Natural killer cell (primary cell): Measurements from ENCODE around the gene CCL20. TPM values are rescaled to one million over a fixed set of nuclear protein-coding genes. Genes with fewer than 3 reads are reported as not detected.

Experiments
- ATAC-seq, 3 donors: fragments of 150-1000 bp in 2 of 3; fragments of 200-7000 bp in 1 of 3; cut with Tn5 transposase; 1 replicate in 1 of 3; 2 replicates in 2 of 3; pipeline ENCODE4 v1.10.0; 2021; ENCODE audit warnings: mild to moderate bottlenecking in 2 of 3, moderate library complexity in 2 of 3
- DNase-seq, 2 donors: peaks; one replicate each; pipeline versions ENCODE4 v3.0.0 to v3.0.0-alpha.2; 2013 to 2021; ENCODE audit warnings: mixed read lengths in 1 of 2
- H3K27ac ChIP-seq: one replicate; pipeline ENCODE4 v1.5.1; 2013; ENCODE audit warnings: mild to moderate bottlenecking, low read length
- H3K27me3 ChIP-seq: one replicate; pipeline ENCODE4 v1.6.1; 2013; ENCODE audit warnings: low read length; ENCODE audit not compliant: control insufficient read depth, insufficient read depth
- H3K36me3 ChIP-seq: one replicate; pipeline ENCODE4 v1.6.1; 2013; ENCODE audit warnings: low read length; ENCODE audit not compliant: control insufficient read depth, insufficient read depth
- H3K4me1 ChIP-seq: one replicate; pipeline ENCODE4 v1.6.1; 2013; ENCODE audit warnings: low read length; ENCODE audit not compliant: control insufficient read depth, insufficient read depth
- H3K4me3 ChIP-seq: one replicate; pipeline ENCODE4 v1.5.1; 2013; ENCODE audit warnings: low read length
- H3K9me3 ChIP-seq: one replicate; pipeline ENCODE4 v1.6.1; 2013; ENCODE audit warnings: low read length; ENCODE audit not compliant: control insufficient read depth, insufficient read depth
- H3K27ac Mint-ChIP-seq, 2 donors: one replicate each; pipeline ENCODE4 v1.8.0; 2022; ENCODE audit warnings: mild to moderate bottlenecking in 2 of 2, mixed read lengths in 2 of 2, moderate library complexity in 1 of 2
- H3K27me3 Mint-ChIP-seq, 2 donors: one replicate each; pipeline ENCODE4 v1.8.0; 2022; ENCODE audit warnings: low read depth in 2 of 2, mixed read lengths in 2 of 2
- H3K36me3 Mint-ChIP-seq: one replicate; pipeline ENCODE4 v1.8.0; 2022; ENCODE audit warnings: mixed read lengths
- H3K4me1 Mint-ChIP-seq, 2 donors: one replicate each; pipeline ENCODE4 v1.8.0; 2022; ENCODE audit warnings: mixed read lengths in 2 of 2
- H3K4me3 Mint-ChIP-seq: one replicate; pipeline ENCODE4 v1.8.0; 2022; ENCODE audit warnings: mild to moderate bottlenecking, moderate library complexity, mixed read lengths
- H3K9me3 Mint-ChIP-seq, 2 donors: one replicate each; pipeline ENCODE4 v1.8.0; 2022; ENCODE audit warnings: mixed read lengths in 2 of 2
- WGBS: methylation state at CpG from one replicate; pipeline ENCODE4 v1.1.7; 2013; ENCODE audit warnings: missing lambda C conversion rate; ENCODE audit not compliant: insufficient coverage; 5-methylcytosine and 5-hydroxymethylcytosine counted together
- intact Hi-C: fragments of 100-400 bp; cut with micrococcal nuclease; formaldehyde crosslinking; loops from one replicate; pipeline ENCODE4 v1.14.2; 2022
- total RNA-seq, 4 donors: library from RNA; stranded (reverse); fragments of 120-200 nt in 1 of 4; gene quantifications; one replicate each; pipeline versions ENCODE4 v1.2.3 to v1.2.4, GENCODE V29; 2013 to 2022
- TF ChIP-seq, protein P1 (sequence below): fragments of 200-600 bp; IDR thresholded peaks from one replicate; pipeline ENCODE4 v1.8.0; 2022; ENCODE audit warnings: antibody characterized with exemption

The CCL20 gene, protein sequence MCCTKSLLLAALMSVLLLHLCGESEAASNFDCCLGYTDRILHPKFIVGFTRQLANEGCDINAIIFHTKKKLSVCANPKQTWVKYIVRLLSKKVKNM
- 1 to 10 TPM in 1 of 3 donors, not detected in 2; 2.0 TPM for total RNA-seq
- total RNA-seq (2013), result 0.79 TPM

DNA sequence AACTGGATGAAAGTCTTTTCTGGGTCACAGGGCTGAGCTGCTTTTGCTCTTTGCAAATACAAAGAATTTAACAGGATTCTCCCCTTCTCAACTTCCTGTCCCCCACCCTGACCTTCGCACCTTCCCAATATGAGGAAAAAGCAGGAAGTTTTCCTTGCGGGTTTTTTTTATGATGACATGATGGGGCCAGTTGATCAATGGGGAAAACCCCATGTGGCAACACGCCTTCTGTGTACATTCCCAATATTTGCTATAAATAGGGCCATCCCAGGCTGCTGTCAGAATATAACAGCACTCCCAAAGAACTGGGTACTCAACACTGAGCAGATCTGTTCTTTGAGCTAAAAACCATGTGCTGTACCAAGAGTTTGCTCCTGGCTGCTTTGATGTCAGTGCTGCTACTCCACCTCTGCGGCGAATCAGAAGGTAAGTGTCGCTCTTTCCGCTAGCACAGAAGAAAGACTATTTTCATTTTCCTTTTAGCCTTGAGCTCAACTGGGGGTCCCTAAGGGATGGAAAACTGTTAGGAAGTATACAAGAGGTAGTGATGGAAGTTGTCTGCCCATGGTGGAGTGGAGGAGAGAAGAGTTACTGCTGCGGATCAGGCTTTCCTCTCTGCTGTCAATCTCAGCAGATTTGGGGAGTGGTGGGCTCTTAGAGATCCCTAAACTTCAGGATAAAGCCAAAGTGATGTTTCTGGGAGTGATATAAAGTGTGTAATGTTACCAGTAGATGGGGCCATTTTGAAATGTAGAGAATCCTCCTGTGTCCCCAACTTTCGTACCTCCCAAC lies at the start of gene CCL20:
Gene CCL20 (plus strand): TSS at position 281 of the 792 bp plus-strand sequence. CDS start 70 bp downstream, at position 351.
- H3K27ac Mint-ChIP-seq, result no peak within 1 kb of the TSS
- H3K27me3 Mint-ChIP-seq, result peaks cover 2 to 6% of the 10 kb centered on the region in 2 donors
- H3K4me1 Mint-ChIP-seq, result peaks cover 0 to 4% of the 10 kb centered on the region in 2 donors
- H3K36me3 ChIP-seq, result no peaks in the 10 kb centered on the region
- TF ChIP-seq, protein P1, sequence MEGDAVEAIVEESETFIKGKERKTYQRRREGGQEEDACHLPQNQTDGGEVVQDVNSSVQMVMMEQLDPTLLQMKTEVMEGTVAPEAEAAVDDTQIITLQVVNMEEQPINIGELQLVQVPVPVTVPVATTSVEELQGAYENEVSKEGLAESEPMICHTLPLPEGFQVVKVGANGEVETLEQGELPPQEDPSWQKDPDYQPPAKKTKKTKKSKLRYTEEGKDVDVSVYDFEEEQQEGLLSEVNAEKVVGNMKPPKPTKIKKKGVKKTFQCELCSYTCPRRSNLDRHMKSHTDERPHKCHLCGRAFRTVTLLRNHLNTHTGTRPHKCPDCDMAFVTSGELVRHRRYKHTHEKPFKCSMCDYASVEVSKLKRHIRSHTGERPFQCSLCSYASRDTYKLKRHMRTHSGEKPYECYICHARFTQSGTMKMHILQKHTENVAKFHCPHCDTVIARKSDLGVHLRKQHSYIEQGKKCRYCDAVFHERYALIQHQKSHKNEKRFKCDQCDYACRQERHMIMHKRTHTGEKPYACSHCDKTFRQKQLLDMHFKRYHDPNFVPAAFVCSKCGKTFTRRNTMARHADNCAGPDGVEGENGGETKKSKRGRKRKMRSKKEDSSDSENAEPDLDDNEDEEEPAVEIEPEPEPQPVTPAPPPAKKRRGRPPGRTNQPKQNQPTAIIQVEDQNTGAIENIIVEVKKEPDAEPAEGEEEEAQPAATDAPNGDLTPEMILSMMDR, result no peak
- no peak within 1 kb of the TSS for H3K4me3 Mint-ChIP-seq
- H3K4me3 ChIP-seq, result no peak within 1 kb of the TSS
- no peaks in the 10 kb centered on the region for H3K27me3 ChIP-seq
- intact Hi-C loops, result no loop called here
- H3K9me3 ChIP-seq, result no peaks in the 10 kb centered on the region
- peaks cover 2 to 3% of the 10 kb centered on the region in 2 donors for H3K9me3 Mint-ChIP-seq
- WGBS, result 89% methylated on average over 8 of the region's 9 CpGs
- H3K27ac ChIP-seq, result no peak within 1 kb of the TSS
- peaks cover 3% of the 10 kb centered on the region for H3K4me1 ChIP-seq
- DNase-seq (peak in 1 of 2 donors; percentile 54), ATAC-seq (no peak)
- H3K36me3 Mint-ChIP-seq, result no peaks in the 10 kb centered on the region

DNA sequence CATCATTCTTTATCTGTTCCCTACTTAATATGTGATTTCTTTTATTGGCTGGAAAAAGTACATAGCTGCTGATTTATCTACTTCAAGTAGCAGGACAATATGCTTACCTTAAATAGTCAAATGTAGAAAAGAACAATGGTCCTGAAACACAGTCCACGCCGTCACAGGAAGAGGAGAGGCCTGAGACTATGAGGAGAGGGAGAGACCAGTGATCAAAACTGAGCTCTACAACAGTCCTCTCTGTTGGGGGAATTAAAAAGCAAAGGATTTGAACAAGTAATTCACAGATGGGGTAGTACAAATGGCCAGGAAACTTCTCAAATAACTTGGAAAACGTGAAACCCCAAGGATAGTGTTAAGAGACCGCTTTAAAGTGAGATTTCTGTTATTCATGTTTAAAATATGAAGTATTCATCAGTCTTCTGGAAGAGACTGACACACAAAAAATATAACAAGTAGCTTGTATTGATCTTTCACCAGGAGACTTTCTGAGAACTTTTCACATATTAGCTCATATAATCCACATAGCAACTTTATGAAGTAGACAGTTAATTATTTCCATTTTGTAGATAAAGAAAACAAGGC lies 47.8 kb upstream of the CCL20 start:
- TF ChIP-seq, protein P1, result no peak
- intact Hi-C loops, result loop anchor here (2.0 to 10.0 kb wide), 2 partner anchors 401 to 635 kb away; no protein-coding TSS in a partner anchor
- Mint-ChIP-seq H3K36me3 (no peaks in the 10 kb centered on the region), H3K4me1 (peaks cover 0 to 9% of the 10 kb centered on the region in 2 donors), H3K9me3 (no peaks in the 10 kb centered on the region), H3K27me3 (peaks cover 0 to 2% of the 10 kb centered on the region in 2 donors), H3K4me3 (no peak overlapping the region), H3K27ac (no peak overlapping the region)
- H3K27ac ChIP-seq, result no peak overlapping the region
- H3K27me3 ChIP-seq, result no peaks in the 10 kb centered on the region
- no peaks in the 10 kb centered on the region for H3K4me1 ChIP-seq
- H3K9me3 ChIP-seq, result no peaks in the 10 kb centered on the region
- no peak for ATAC-seq
- 77% methylated on average over 4 of the region's 4 CpGs for WGBS
- H3K4me3 ChIP-seq, result no peak overlapping the region
- H3K36me3 ChIP-seq, result no peaks in the 10 kb centered on the region
- DNase-seq, result no peak

DNA sequence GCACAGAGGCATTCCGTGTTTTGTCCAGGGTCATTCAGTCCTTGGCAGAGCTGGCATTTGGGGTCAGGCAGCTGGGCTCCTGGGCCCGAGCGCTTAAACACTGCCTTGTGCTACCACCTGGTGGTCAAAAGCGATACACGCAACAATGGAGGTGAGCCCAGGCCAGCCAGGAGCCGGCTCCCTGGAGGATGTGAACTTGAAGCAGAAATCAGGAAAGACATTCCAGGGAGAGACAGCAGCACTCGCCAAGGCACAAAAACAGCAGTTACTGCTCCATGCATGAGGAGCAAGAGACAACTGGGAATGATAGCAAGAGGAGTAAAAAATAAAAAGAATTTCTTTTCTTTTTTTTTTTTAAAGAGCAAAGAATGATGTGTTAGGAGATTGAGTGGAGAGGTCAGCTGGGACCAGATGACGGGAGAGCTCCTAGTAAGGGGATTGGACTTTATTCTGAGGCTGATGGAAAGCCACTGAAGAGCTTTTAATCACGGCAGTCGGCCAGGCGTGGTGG lies 47.2 kb upstream of the CCL20 start:
- no peaks in the 10 kb centered on the region for H3K4me1 ChIP-seq
- no peak overlapping the region for H3K4me3 ChIP-seq
- peak; percentile 21 to 74 for DNase-seq
- H3K4me3 Mint-ChIP-seq, result no peak overlapping the region
- no peaks in the 10 kb centered on the region for H3K27me3 ChIP-seq
- no peaks in the 10 kb centered on the region for H3K36me3 ChIP-seq
- intact Hi-C loops, result loop anchor here (2.0 to 10.0 kb wide), 2 partner anchors 402 to 636 kb away; no protein-coding TSS in a partner anchor
- peak; percentile 38 to 78 (median 65) for ATAC-seq
- H3K4me1 Mint-ChIP-seq, result peaks cover 0 to 9% of the 10 kb centered on the region in 2 donors
- H3K9me3 ChIP-seq, result no peaks in the 10 kb centered on the region
- no peaks in the 10 kb centered on the region for H3K36me3 Mint-ChIP-seq
- no peaks in the 10 kb centered on the region for H3K9me3 Mint-ChIP-seq
- peaks cover 0 to 2% of the 10 kb centered on the region in 2 donors for H3K27me3 Mint-ChIP-seq
- WGBS, result 31% methylated on average over 11 of the region's 11 CpGs
- TF ChIP-seq, protein P1, result peak; percentile 44
- no peak overlapping the region for H3K27ac Mint-ChIP-seq
- no peak overlapping the region for H3K27ac ChIP-seq
